Adrenal gland (tissue), 12 donors: Measurements from ENCODE around the gene PLXNA4. TPM values are rescaled to one million over a fixed set of nuclear protein-coding genes. Genes with fewer than 3 reads are reported as not detected.
A peak's percentile ranks its signal among the peaks of the same experiment; 100 is the strongest.

Experiments used
- DNase-seq, 7 donors: peaks; one replicate each; pipeline ENCODE4 v3.0.0-alpha.2; 2019 to 2020
- H3K27ac ChIP-seq, 5 donors: fragments of 200-600 bp; sonication (generic) in 4 of 5; 1 replicate in 3 of 5; 2 replicates in 2 of 5; pipeline versions ENCODE4 v1.5.1 to v1.8.0; 2016 to 2020; ENCODE audit warnings: mild to moderate bottlenecking in 1 of 5
- H3K27me3 ChIP-seq: fragments of 200-600 bp; 2 replicates; pipeline ENCODE4 v1.8.0; 2021
- H3K36me3 ChIP-seq, 2 donors: fragments of 200-600 bp; replicated peaks in 1 of 2; 1 replicate in 1 of 2; 2 replicates in 1 of 2; pipeline versions ENCODE4 v1.5.1 to v1.8.0; 2018 to 2022
- H3K4me1 ChIP-seq, 2 donors: fragments of 200-600 bp; replicated peaks in 1 of 2; 1 replicate in 1 of 2; 2 replicates in 1 of 2; pipeline versions ENCODE4 v1.5.1 to v1.8.0; 2018 to 2021
- H3K4me3 ChIP-seq, 4 donors: fragments of 200-600 bp; sonication (generic) in 3 of 4; one replicate each; pipeline ENCODE4 v1.5.1; 2016 to 2018
- H3K9me3 ChIP-seq, 3 donors: fragments of 200-600 bp; sonication (generic) in 1 of 3; replicated peaks in 1 of 3; 1 replicate in 2 of 3; 2 replicates in 1 of 3; pipeline versions ENCODE4 v1.5.1 to v1.8.0; 2016 to 2021
- POLR2A ChIP-seq, 2 donors: fragments of 450-650 bp; IDR thresholded peaks; one replicate each; pipeline ENCODE4 v1.6.1; 2017; ENCODE audit warnings: antibody characterized with exemption in 2 of 2, mild to moderate bottlenecking in 2 of 2, moderate library complexity in 1 of 2
- WGBS, 4 donors: extraction: QIAGEN DNeasy Blood & Tissue Kit in 2 of 4; methylation state at CpG; one replicate each; pipeline versions ENCODE4 v1.1.5 to v1.1.7; 2013 to 2017; 5-methylcytosine and 5-hydroxymethylcytosine counted together
- intact Hi-C, 2 donors: fragments of 100-400 bp; cut with DNase I; formaldehyde crosslinking; loops; one replicate each; pipeline versions ENCODE4 v1.14.1 to v1.15.0; 2022 to 2023
- polyA plus RNA-seq, 3 donors: library from polyadenylated mRNA; stranded (reverse); fragments of 200-250 nt in 2 of 3; fragments of 350-450 nt in 1 of 3; fragmentation: Illumina TruSeq in 1 of 3; extraction: RNeasy Lipid Tissue Mini Kit (QIAGEN cat#74804) in 1 of 3; gene quantifications; one replicate each; pipeline ENCODE4 v1.2.3, GENCODE V29; 2013 to 2014
- total RNA-seq, 9 donors: library from RNA; depleted of rRNA in 4 of 9; stranded (reverse); fragments of >200 nt in 4 of 9; fragments of 120-200 nt in 1 of 9; fragmentation: NEBNext Ultra II Directional in 1 of 9; extraction: Animal tissue kit (Norgen Biotek cat#: 25700) in 1 of 9; gene quantifications; one replicate each; pipeline versions ENCODE4 v1.1.0 to v1.2.4, GENCODE V29; 2013 to 2023
- TF ChIP-seq, protein P1 (sequence below), 6 experiments: fragments of 450-650 bp in 4 of 6; fragments of 200-600 bp in 2 of 6; sonication (generic) in 1 of 6; IDR thresholded peaks; 1 replicate in 5 of 6; 2 replicates in 1 of 6; pipeline versions ENCODE4 v1.5.1 to v1.8.0; 2016 to 2021; ENCODE audit warnings: antibody characterized with exemption in 6 of 6, mild to moderate bottlenecking in 2 of 6, moderate library complexity in 1 of 6
- donor health status: healthy with polysubstance abuse.
- donor health status: Bipolar disorder and iron deficiency.
- donor health status: DM: yes; HTN: yes; CAD: no.
- donor health status: DM: no; HTN: no; CAD: no.
- donor health status: DM: no; HTN: no; CAD: no.
- donor health status: DM: yes; HTN: yes; CAD: no.

PLXNA4 gene
- total and polyA plus RNA-seq, 12 donors = 0.99 to 10.7 (median 3.6) TPM

GRCh38 chr7:132105096-132105495, 471.2 kb downstream of the PLXNA4 start:
- TF ChIP-seq POLR2A (IDR thresholded peaks at IDR 0.05) = no peak
- TF ChIP-seq, protein P1, sequence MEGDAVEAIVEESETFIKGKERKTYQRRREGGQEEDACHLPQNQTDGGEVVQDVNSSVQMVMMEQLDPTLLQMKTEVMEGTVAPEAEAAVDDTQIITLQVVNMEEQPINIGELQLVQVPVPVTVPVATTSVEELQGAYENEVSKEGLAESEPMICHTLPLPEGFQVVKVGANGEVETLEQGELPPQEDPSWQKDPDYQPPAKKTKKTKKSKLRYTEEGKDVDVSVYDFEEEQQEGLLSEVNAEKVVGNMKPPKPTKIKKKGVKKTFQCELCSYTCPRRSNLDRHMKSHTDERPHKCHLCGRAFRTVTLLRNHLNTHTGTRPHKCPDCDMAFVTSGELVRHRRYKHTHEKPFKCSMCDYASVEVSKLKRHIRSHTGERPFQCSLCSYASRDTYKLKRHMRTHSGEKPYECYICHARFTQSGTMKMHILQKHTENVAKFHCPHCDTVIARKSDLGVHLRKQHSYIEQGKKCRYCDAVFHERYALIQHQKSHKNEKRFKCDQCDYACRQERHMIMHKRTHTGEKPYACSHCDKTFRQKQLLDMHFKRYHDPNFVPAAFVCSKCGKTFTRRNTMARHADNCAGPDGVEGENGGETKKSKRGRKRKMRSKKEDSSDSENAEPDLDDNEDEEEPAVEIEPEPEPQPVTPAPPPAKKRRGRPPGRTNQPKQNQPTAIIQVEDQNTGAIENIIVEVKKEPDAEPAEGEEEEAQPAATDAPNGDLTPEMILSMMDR (IDR thresholded peaks at IDR 0.05) = no peak
- H3K27me3 ChIP-seq = no peaks in the 10 kb centered on the region
- H3K27ac ChIP-seq = no peak overlapping the region
- H3K9me3 ChIP-seq = no peaks in the 10 kb centered on the region
- no peaks in the 10 kb centered on the region for H3K4me1 ChIP-seq
- DNase-seq = peak in 1 of 7 donors; percentile 48
- WGBS, 4 donors = 70 to 80% (median 76%) methylated on average over 3 of the region's 3 CpGs
- H3K36me3 ChIP-seq = no peaks in the 10 kb centered on the region
- intact Hi-C loops = no loop called here
- H3K4me3 ChIP-seq = no peak overlapping the region

GRCh38 chr7:132103718-132104117, 472.6 kb downstream of the PLXNA4 start:
- no peaks in the 10 kb centered on the region for H3K27me3 ChIP-seq
- H3K4me3 ChIP-seq = no peak overlapping the region
- no peaks in the 10 kb centered on the region for H3K9me3 ChIP-seq
- no peak for DNase-seq
- intact Hi-C loops = no loop called here
- H3K36me3 ChIP-seq = no peaks in the 10 kb centered on the region
- H3K27ac ChIP-seq = no peak overlapping the region
- H3K4me1 ChIP-seq = no peaks in the 10 kb centered on the region
- 85 to 96% (median 87%) methylated on average over 3 of the region's 3 CpGs for WGBS, 4 donors
- TF ChIP-seq POLR2A (IDR thresholded peaks at IDR 0.05) = no peak
- TF ChIP-seq, protein P1 (IDR thresholded peaks at IDR 0.05) = no peak

- TF ChIP-seq, protein P1 (IDR thresholded peaks at IDR 0.05) = no peak
- TF ChIP-seq POLR2A (IDR thresholded peaks at IDR 0.05) = no peak
- H3K4me3 ChIP-seq = no peak overlapping the region
- DNase-seq = peak in 1 of 7 donors; percentile 54
- 65 to 81% (median 78%) methylated on average over 6 to 10 of the region's 10 CpGs for WGBS, 4 donors
- H3K36me3 ChIP-seq = no peaks in the 10 kb centered on the region
- no peaks in the 10 kb centered on the region for H3K9me3 ChIP-seq
- intact Hi-C loops = no loop called here
- no peaks in the 10 kb centered on the region for H3K4me1 ChIP-seq
- no peaks in the 10 kb centered on the region for H3K27me3 ChIP-seq
- no peak overlapping the region for H3K27ac ChIP-seq
These were observed 473.3 kb downstream of the PLXNA4 start for GRCh38 chr7:132102942-132103341.

DNA sequence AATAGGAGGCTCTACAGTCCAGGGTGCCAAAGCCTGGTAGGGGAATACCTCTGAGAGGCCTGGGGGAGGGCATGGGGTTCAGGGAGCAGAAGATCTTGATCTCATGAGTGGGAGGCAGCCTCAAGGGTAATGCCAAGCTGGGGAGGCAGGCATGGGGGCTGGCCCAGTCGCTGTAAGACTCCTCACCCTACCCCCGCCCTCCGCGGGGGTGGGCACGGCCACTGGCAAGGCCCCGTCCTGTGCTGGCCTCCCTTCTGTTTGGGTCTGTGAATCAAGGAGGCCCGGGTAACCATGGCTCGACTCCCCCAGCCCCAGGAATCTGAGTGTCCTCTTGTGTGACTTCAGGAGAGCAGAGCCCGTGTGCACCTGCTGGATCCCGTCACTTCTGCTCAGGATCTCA, 473.9 kb downstream of the PLXNA4 start:
- no peaks in the 10 kb centered on the region for H3K36me3 ChIP-seq
- H3K27me3 ChIP-seq = no peaks in the 10 kb centered on the region
- 89 to 93% (median 91%) methylated on average over 9 to 10 of the region's 10 CpGs for WGBS, 4 donors
- no peaks in the 10 kb centered on the region for H3K4me1 ChIP-seq
- intact Hi-C loops = no loop called here
- H3K4me3 ChIP-seq = no peak overlapping the region
- peak in 1 of 7 donors; percentile 38 for DNase-seq
- TF ChIP-seq, protein P1 (IDR thresholded peaks at IDR 0.05) = no peak
- TF ChIP-seq POLR2A (IDR thresholded peaks at IDR 0.05) = no peak
- H3K27ac ChIP-seq = no peak overlapping the region
- H3K9me3 ChIP-seq = no peaks in the 10 kb centered on the region
